Lung (tissue), 12 donors: ENCODE measurements around the gene ZBP1. TPM values are rescaled to one million over a fixed set of nuclear protein-coding genes. Genes with fewer than 3 reads are reported as not detected.

Source experiments
- ATAC-seq: fragments of 200-7000 bp; cut with Tn5 transposase; one replicate; pipeline ENCODE4 v1.9.1; 2020; ENCODE audit warnings: moderate number of reproducible peaks; ENCODE audit not compliant: insufficient read depth, low FRiP score
- DNase-seq, 3 donors: peaks; one replicate each; pipeline ENCODE4 v3.0.0-alpha.2; 2013 to 2017
- H3K27ac ChIP-seq, 2 donors: one replicate each; pipeline ENCODE4 v1.5.1; 2013; ENCODE audit warnings: mild to moderate bottlenecking in 2 of 2, moderate library complexity in 2 of 2, control low read depth in 1 of 2, inconsistent platforms in 1 of 2, low read depth in 1 of 2, low read length in 1 of 2
- H3K27me3 ChIP-seq, 3 donors: one replicate each; pipeline ENCODE4 v1.5.1; 2013; ENCODE audit warnings: low read length in 2 of 3; ENCODE audit not compliant: control insufficient read depth in 3 of 3, insufficient read depth in 3 of 3
- H3K36me3 ChIP-seq, 4 donors: one replicate each; pipeline ENCODE4 v1.5.1; 2013; ENCODE audit warnings: low read length in 4 of 4, mild to moderate bottlenecking in 1 of 4, moderate library complexity in 1 of 4; ENCODE audit not compliant: control insufficient read depth in 4 of 4, insufficient read depth in 4 of 4
- H3K4me1 ChIP-seq, 5 donors: one replicate each; pipeline ENCODE4 v1.5.1; 2013; ENCODE audit warnings: low read length in 5 of 5, mild to moderate bottlenecking in 2 of 5, moderate library complexity in 1 of 5; ENCODE audit not compliant: control insufficient read depth in 5 of 5, insufficient read depth in 5 of 5
- H3K4me3 ChIP-seq: one replicate; pipeline ENCODE4 v1.5.1; 2013; ENCODE audit warnings: mild to moderate bottlenecking, control low read depth, moderate library complexity
- H3K9ac ChIP-seq, 2 donors: one replicate each; pipeline ENCODE4 v1.5.1; 2013; ENCODE audit warnings: low read length in 2 of 2, control low read depth in 1 of 2; ENCODE audit not compliant: insufficient read depth in 1 of 2
- H3K9me3 ChIP-seq, 4 donors: one replicate each; pipeline ENCODE4 v1.5.1; 2013; ENCODE audit warnings: low read length in 3 of 4, mild to moderate bottlenecking in 1 of 4, moderate library complexity in 1 of 4; ENCODE audit not compliant: control insufficient read depth in 4 of 4, insufficient read depth in 3 of 4
- WGBS, 2 donors: extraction: QIAGEN DNeasy Blood & Tissue Kit; methylation state at CpG; one replicate each; pipeline ENCODE4 v1.1.7; 2013; 5-methylcytosine and 5-hydroxymethylcytosine counted together
- polyA plus RNA-seq, 2 donors: library from polyadenylated mRNA; stranded (reverse); fragments of 200-250 nt; gene quantifications; one replicate each; pipeline ENCODE4 v1.2.1, GENCODE V29; 2013
- total RNA-seq, 2 donors: library from RNA; depleted of rRNA in 1 of 2; stranded (reverse); fragments of >200 nt in 1 of 2; gene quantifications; one replicate each; pipeline ENCODE4 v1.2.1, GENCODE V29; 2014 to 2021
- TF ChIP-seq, protein P1 (sequence below): IDR thresholded peaks from 2 replicates; pipeline ENCODE4 v1.5.1; 2012; ENCODE audit warnings: mild to moderate bottlenecking; ENCODE audit errors: control extremely low read depth, extremely low read depth
- donor health status: control.
- donor health status: control.
- donor health status: Bipolar disorder and iron deficiency.
- donor health status: healthy.
- donor health status: DM: yes; HTN: yes; CAD: no.

Gene ZBP1
- total and polyA plus RNA-seq, 4 donors = 1.3 to 5.3 (median 2.5) TPM

DNA sequence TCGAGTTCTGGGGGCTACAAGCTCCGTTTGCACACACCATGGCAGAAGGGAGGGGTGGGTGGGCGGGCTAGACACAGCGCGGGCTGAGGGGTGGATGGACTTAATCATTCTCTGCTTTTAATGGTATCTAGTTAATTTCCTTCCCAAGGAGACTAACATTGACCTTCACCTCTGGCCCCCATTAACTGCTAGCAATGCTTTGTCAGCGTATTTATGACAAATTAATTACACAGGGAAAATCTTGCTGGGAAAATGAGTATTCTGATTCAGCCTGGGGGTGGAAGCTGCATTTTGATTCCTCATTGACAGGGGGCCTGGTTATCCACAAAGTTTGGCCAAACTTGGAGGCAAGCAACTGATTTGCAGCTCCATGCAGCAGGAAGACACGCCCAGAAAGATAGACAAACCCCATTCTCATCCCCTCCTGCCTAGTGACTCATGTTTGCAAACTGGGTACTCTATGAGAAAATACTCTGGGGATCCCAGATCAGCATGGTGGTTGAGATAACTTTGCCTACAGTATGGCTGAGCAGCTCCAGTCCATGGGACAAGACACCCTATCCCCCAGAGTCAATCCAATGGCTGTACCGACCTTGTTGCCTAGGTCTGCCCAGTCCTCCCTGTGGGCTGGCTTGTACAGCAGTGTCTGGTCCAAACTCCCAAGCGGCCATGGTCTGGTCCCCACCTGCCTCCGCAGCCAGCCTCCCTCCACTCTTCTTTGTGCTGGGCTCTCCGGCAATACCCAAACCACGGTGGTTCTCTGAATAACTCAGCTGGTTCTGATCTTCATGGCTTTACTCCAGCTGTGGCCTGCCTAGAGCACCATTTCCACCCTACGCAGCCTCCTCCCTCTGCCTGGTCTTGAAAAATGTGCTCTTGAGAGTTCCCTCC, 19.7 kb downstream of the ZBP1 start:
- no peak overlapping the region for H3K27ac ChIP-seq
- DNase-seq = no peak
- 87 to 90% methylated on average over 13 of the region's 13 CpGs for WGBS, 2 donors
- no peaks in the 10 kb centered on the region for H3K36me3 ChIP-seq
- no peaks in the 10 kb centered on the region for H3K27me3 ChIP-seq
- peaks cover 0 to 3% (median 0%) of the 10 kb centered on the region in 5 donors for H3K4me1 ChIP-seq
- peaks cover 0 to 1% (median 0%) of the 10 kb centered on the region in 4 donors for H3K9me3 ChIP-seq
- no peak overlapping the region for H3K9ac ChIP-seq
- TF ChIP-seq, protein P1, sequence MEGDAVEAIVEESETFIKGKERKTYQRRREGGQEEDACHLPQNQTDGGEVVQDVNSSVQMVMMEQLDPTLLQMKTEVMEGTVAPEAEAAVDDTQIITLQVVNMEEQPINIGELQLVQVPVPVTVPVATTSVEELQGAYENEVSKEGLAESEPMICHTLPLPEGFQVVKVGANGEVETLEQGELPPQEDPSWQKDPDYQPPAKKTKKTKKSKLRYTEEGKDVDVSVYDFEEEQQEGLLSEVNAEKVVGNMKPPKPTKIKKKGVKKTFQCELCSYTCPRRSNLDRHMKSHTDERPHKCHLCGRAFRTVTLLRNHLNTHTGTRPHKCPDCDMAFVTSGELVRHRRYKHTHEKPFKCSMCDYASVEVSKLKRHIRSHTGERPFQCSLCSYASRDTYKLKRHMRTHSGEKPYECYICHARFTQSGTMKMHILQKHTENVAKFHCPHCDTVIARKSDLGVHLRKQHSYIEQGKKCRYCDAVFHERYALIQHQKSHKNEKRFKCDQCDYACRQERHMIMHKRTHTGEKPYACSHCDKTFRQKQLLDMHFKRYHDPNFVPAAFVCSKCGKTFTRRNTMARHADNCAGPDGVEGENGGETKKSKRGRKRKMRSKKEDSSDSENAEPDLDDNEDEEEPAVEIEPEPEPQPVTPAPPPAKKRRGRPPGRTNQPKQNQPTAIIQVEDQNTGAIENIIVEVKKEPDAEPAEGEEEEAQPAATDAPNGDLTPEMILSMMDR = no peak
- ATAC-seq = no peak
- H3K4me3 ChIP-seq = no peak overlapping the region

DNA sequence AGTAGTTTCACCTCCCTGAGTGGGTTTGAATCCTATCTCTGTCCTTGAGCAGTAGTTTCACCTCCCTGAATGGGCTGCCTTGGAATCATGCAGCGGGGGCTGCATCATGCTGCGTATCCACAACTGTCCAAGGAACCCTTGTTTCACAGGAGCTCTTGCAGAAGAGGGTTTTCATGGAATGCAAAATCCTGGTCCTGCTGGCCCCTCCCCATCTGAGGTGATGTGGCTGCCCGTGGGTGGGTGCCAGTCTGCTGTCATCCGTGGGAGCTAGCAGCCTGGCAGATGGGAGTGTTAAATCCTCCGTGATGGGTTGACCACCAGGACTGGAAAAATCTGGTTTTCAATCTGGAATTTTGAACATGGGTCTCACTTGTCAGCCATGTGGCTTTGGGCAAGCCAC, 21.7 kb downstream of the ZBP1 start:
- DNase-seq (no peak), ATAC-seq (no peak)
- Histone ChIP-seq H3K27ac (no peak overlapping the region), H3K36me3 (no peaks in the 10 kb centered on the region), H3K27me3 (no peaks in the 10 kb centered on the region), H3K9me3 (peaks cover 0 to 1% (median 0%) of the 10 kb centered on the region in 4 donors), H3K9ac (no peak overlapping the region), H3K4me3 (no peak overlapping the region), H3K4me1 (peaks cover 0 to 3% (median 0%) of the 10 kb centered on the region in 5 donors)
- TF ChIP-seq, protein P1 = no peak
- WGBS, 2 donors = 86 to 91% methylated on average over 5 of the region's 5 CpGs

GRCh38 chr20:57598060-57598459, 22.2 kb downstream of the ZBP1 start:
- 69 to 79% methylated on average over 10 of the region's 10 CpGs for WGBS, 2 donors
- TF ChIP-seq, protein P1 = no peak
- Histone ChIP-seq H3K4me1 (peaks cover 0 to 3% (median 2%) of the 10 kb centered on the region in 5 donors), H3K36me3 (no peaks in the 10 kb centered on the region), H3K9me3 (peaks cover 0 to 1% (median 0%) of the 10 kb centered on the region in 4 donors), H3K27me3 (no peaks in the 10 kb centered on the region), H3K4me3 (no peak overlapping the region), H3K9ac (no peak overlapping the region), H3K27ac (no peak overlapping the region)
- DNase-seq = no peak
- no peak for ATAC-seq
